H1 (cell line): ENCODE data around the gene KRTAP9-1.

Experiments used
- ATF3 ChIP-seq: IDR thresholded peaks from 2 replicates; pipeline ENCODE4 v1.6.1; 2011; ENCODE audit warnings: low read depth, mild to moderate bottlenecking, low read length; ENCODE audit not compliant: insufficient read depth
- CTCF ChIP-seq, 3 experiments: IDR thresholded peaks; 1 replicate in 2 of 3; 2 replicates in 1 of 3; pipeline versions ENCODE4 v1.5.1 to v1.6.1; 2011; ENCODE audit warnings: low read length in 3 of 3, mild to moderate bottlenecking in 3 of 3, inconsistent platforms in 2 of 3, low read depth in 1 of 3, moderate library complexity in 1 of 3; ENCODE audit not compliant: insufficient read depth in 1 of 3; ENCODE audit errors: control extremely low read depth in 1 of 3
- E2F6 ChIP-seq: IDR thresholded peaks from 2 replicates; pipeline ENCODE4 v1.6.1; 2012; ENCODE audit warnings: inconsistent platforms
- POLR2A ChIP-seq, 2 experiments: IDR thresholded peaks; 1 replicate in 1 of 2; 2 replicates in 1 of 2; pipeline ENCODE4 v1.6.1; 2011; ENCODE audit warnings: low read depth in 2 of 2, low read length in 2 of 2, mild to moderate bottlenecking in 2 of 2; ENCODE audit errors: control extremely low read depth in 1 of 2
- SAP30 ChIP-seq: fragments of 300-600 bp; sonication (generic); IDR thresholded peaks from 2 replicates; pipeline ENCODE4 v1.7.1; 2012; ENCODE audit warnings: low read length, moderate library complexity, mild to moderate bottlenecking, inconsistent platforms; ENCODE audit not compliant: insufficient read depth, insufficient replicate concordance
- TCF12 ChIP-seq: IDR thresholded peaks from 2 replicates; pipeline ENCODE4 v1.6.1; 2011; ENCODE audit warnings: low read depth, mild to moderate bottlenecking, low read length

- TF ChIP-seq CTCF (IDR thresholded peaks at IDR 0.05; ENCODE audit: control extremely low read depth in 1 of 3, insufficient read depth in 1 of 3, low read depth in 1 of 3, low read length in 3 of 3) (no peak), TCF12 (no peak), SAP30 (no peak), E2F6 (no peak), ATF3 (no peak), POLR2A (IDR thresholded peaks at IDR 0.05; ENCODE audit: control extremely low read depth in 1 of 2, low read depth in 2 of 2, low read length in 2 of 2) (no peak)
These were observed 42.0 kb downstream of the KRTAP9-1 start for GRCh38 chr17:41231731-41232130.
